ENCODE data around the gene TBC1D10B. TPM values are rescaled to one million over a fixed set of nuclear protein-coding genes. Genes with fewer than 3 reads are reported as not detected.
A peak's percentile ranks its signal among the peaks of the same experiment; 100 is the strongest.

TBC1D10B gene
- total and polyA plus RNA-seq, 4 experiments from 2014 or later = 8.5 to 55.3 (median 31.6) TPM

DNA sequence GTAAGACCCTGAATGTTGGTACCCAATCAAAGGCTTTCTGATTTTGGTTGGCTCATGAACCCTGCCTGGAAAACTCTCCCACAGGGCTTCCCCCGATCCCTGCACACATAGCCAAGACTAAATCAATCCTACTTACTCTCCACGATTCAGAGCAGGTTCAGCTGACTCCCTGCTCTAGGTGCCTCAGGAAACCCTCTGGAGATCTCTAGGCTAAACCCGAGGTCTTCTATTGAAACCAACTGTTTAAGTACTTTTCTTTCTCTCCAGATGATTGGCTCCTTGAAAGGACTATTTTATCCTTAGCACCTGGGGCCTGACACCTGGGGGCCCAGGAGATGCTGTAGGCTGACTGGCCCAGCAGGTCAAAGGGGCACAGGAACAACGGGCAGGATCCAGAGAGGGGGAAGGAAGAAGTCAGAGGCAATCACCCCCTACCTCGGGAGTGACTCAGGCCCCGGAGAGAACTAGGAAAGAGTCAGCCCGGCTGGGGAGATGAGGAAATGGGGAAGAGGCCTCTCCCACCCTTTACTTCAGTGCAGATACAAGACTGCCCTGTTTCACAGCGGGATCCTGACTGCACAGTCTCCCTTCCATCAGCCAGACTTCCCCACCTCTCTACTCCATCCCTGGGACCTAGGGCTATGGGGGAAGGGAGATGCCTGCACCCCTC is 2.0 kb downstream of the TBC1D10B start:
- Histone ChIP-seq H3K4me3 (ENCODE audit: low read length in 2 of 2) (peak overlapping the region; percentile 67 to 88), H3K4me1 (ENCODE audit: insufficient read depth, low read length) (peaks cover 43% of the 10 kb centered on the region), H3K27me3 (ENCODE audit: insufficient read depth, low read length) (no peaks in the 10 kb centered on the region), H3K27ac (ENCODE audit: low read depth, low read length) (peak overlapping the region; percentile 72), H3K36me3 (ENCODE audit: insufficient read depth, low read length) (peaks cover 20% of the 10 kb centered on the region), H3K9me3 (ENCODE audit: control insufficient read depth in 1 of 2, low read length in 2 of 2) (no peaks in the 10 kb centered on the region)
- peak overlapping the region; percentile 87 to 94 (median 90) for H3K4me3 Mint-ChIP-seq
- no peaks in the 10 kb centered on the region for H3K9me3 Mint-ChIP-seq
- peaks cover 0 to 2% of the 10 kb centered on the region in 2 donors for H3K27me3 Mint-ChIP-seq
- POLR2A ChIA-PET (ENCODE audit: partially characterized antibody) = interaction anchor here (0.6 to 12.9 kb wide), 11 partner anchors 11 to 277 kb away, joined by 3 to 224 read pairs (median 14); partner anchors contain the start of genes CD2BP2, DCTPP1, SEPTIN1 and TBX6
- peaks cover 11 to 37% of the 10 kb centered on the region in 2 donors for H3K36me3 Mint-ChIP-seq
- CTCF ChIA-PET (ENCODE audit: partially characterized antibody) = interaction anchor here (0.7 to 2.1 kb wide), 3 partner anchors 9 to 15 kb away, joined by 3 to 4 read pairs (median 3); no protein-coding TSS in a partner anchor
- DNase-seq = no peak
- peak overlapping the region; percentile 70 to 91 (median 83) for H3K27ac Mint-ChIP-seq
- intact Hi-C loops (cut with micrococcal nuclease) = no loop called here
- peaks cover 43 to 72% (median 53%) of the 10 kb centered on the region in 4 donors for H3K4me1 Mint-ChIP-seq

DNA sequence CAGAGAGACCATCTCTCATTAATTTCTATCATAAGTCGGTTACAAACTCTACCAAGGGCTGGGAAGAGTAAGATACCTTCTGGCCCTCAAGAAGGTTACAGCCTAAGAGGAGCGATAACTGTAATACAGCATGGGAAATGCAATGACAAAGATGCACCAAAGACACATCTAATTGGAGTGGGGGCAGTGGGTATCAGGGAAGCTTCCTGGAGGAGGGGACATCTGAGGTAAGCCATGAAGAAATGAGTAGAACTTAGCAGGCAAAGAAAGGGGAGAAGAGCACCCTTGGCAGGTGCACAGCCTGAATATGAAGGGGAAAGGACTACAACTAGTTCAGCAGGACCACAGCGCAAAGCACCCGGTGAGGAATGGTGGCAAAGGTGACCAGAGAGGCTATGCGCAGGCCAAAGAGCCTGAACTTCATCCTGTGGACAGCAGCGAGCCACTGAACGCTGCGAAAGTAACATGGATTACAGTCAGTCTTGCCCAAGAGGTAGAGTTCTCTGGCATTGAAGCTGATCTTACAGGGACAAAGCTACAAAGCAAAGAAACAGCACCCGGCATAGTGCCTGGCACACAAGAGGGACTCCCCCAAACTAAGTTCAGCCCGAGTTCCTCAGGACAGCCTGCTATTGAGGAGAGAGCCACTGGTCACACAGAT is 2.8 kb downstream of the TBC1D10B start:
- Mint-ChIP-seq H3K27ac (peak overlapping the region; percentile 58 to 91 (median 83)), H3K9me3 (no peaks in the 10 kb centered on the region), H3K27me3 (peaks cover 0 to 2% of the 10 kb centered on the region in 2 donors), H3K4me3 (peak overlapping the region; percentile 87 to 94 (median 90)), H3K4me1 (peaks cover 44 to 71% (median 53%) of the 10 kb centered on the region in 4 donors), H3K36me3 (peaks cover 16 to 43% of the 10 kb centered on the region in 2 donors)
- Histone ChIP-seq H3K36me3 (ENCODE audit: insufficient read depth, low read length) (peaks cover 24% of the 10 kb centered on the region), H3K9me3 (ENCODE audit: control insufficient read depth in 1 of 2, low read length in 2 of 2) (no peaks in the 10 kb centered on the region), H3K27ac (ENCODE audit: low read depth, low read length) (peak overlapping the region; percentile 72), H3K4me3 (ENCODE audit: low read length in 2 of 2) (peak overlapping the region; percentile 21 to 67), H3K4me1 (ENCODE audit: insufficient read depth, low read length) (peaks cover 42% of the 10 kb centered on the region), H3K27me3 (ENCODE audit: insufficient read depth, low read length) (no peaks in the 10 kb centered on the region)
- POLR2A ChIA-PET (ENCODE audit: partially characterized antibody) = interaction anchor here (1.0 to 12.9 kb wide), 5 partner anchors 10 to 248 kb away, joined by 3 to 224 read pairs (median 5); partner anchors contain the start of genes CD2BP2, SEPTIN1 and ZNF771
- CTCF ChIA-PET (ENCODE audit: partially characterized antibody) = interaction anchor here (2.1 kb wide), 1 partner anchor 16 kb away, joined by 4 read pairs; no protein-coding TSS in a partner anchor
- no peak for DNase-seq
- intact Hi-C loops (cut with micrococcal nuclease) = no loop called here

DNA sequence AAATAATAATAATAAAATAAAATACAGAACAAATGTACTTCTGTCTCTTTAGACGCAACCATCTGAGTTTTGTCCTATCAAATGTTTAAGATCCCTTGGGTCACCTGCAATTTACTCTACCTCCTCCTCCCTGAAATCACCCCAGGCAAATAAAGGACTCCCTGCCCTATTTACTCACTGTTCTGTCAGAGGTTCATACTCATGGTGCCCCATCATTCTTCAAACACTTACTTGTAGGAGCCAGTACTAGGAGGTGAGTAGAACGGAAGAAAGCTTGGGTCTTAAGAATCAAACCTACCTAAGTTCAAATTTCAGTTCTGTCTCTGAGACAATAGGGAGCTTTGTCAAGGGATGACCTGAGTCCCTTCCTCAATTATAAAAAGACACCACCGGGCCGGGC is 3.8 kb downstream of the TBC1D10B start:
- H3K27ac Mint-ChIP-seq = peak overlapping the region in 4 of 7 donors; percentile 1 to 88 (median 52)
- POLR2A ChIA-PET (ENCODE audit: partially characterized antibody) = interaction anchor here (0.6 to 12.9 kb wide), 4 partner anchors 9 to 101 kb away, joined by 3 to 224 read pairs (median 5); partner anchors contain the start of gene SEPTIN1
- Histone ChIP-seq H3K4me1 (ENCODE audit: insufficient read depth, low read length) (peaks cover 33% of the 10 kb centered on the region), H3K9me3 (ENCODE audit: control insufficient read depth in 1 of 2, low read length in 2 of 2) (no peaks in the 10 kb centered on the region), H3K4me3 (ENCODE audit: low read length in 2 of 2) (no peak overlapping the region), H3K27ac (ENCODE audit: low read depth, low read length) (no peak overlapping the region), H3K27me3 (ENCODE audit: insufficient read depth, low read length) (no peaks in the 10 kb centered on the region), H3K36me3 (ENCODE audit: insufficient read depth, low read length) (peaks cover 28% of the 10 kb centered on the region)
- intact Hi-C loops (cut with micrococcal nuclease) = no loop called here
- peak overlapping the region in 5 of 8 donors; percentile 8 to 94 (median 89) for H3K4me3 Mint-ChIP-seq
- H3K27me3 Mint-ChIP-seq = peaks cover 0 to 2% of the 10 kb centered on the region in 2 donors
- no peaks in the 10 kb centered on the region for H3K9me3 Mint-ChIP-seq
- DNase-seq = no peak
- peaks cover 20 to 46% of the 10 kb centered on the region in 2 donors for H3K36me3 Mint-ChIP-seq
- peaks cover 39 to 63% (median 47%) of the 10 kb centered on the region in 4 donors for H3K4me1 Mint-ChIP-seq
- CTCF ChIA-PET (ENCODE audit: partially characterized antibody) = interaction anchor here (2.1 kb wide), 1 partner anchor 17 kb away, joined by 4 read pairs; no protein-coding TSS in a partner anchor

DNA sequence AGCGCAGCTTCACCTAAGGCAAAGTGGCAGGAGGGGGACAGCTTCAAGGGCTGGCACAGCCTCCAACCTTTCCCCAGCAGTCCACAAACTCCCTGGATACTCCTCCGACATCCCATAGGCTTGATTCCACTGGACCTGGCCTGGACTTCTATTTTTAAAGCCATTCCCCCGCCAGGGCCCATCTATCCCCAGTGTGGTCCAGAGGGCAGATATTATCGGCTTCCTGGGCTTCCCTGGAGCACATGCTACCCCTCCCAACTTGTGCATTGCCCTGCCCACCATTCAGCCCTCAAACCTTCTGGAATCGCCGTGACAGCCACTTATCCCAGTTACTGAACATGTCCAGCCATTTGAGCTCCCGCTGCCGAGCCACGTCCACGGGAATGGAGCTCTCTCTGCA is 5.1 kb downstream of the TBC1D10B start:
- H3K4me3 Mint-ChIP-seq = no peak overlapping the region
- CTCF ChIA-PET (ENCODE audit: partially characterized antibody) = interaction anchor here (1.6 kb wide), 1 partner anchor 11 kb away, joined by 3 read pairs; no protein-coding TSS in a partner anchor
- no peak for DNase-seq
- H3K27me3 Mint-ChIP-seq = no peaks in the 10 kb centered on the region
- Histone ChIP-seq H3K4me3 (ENCODE audit: low read length in 2 of 2) (no peak overlapping the region), H3K36me3 (ENCODE audit: insufficient read depth, low read length) (peaks cover 35% of the 10 kb centered on the region), H3K27me3 (ENCODE audit: insufficient read depth, low read length) (no peaks in the 10 kb centered on the region), H3K4me1 (ENCODE audit: insufficient read depth, low read length) (peaks cover 27% of the 10 kb centered on the region), H3K27ac (ENCODE audit: low read depth, low read length) (no peak overlapping the region), H3K9me3 (ENCODE audit: control insufficient read depth in 1 of 2, low read length in 2 of 2) (no peaks in the 10 kb centered on the region)
- H3K27ac Mint-ChIP-seq = peak overlapping the region in 1 of 7 donors; percentile 11
- peaks cover 23 to 50% of the 10 kb centered on the region in 2 donors for H3K36me3 Mint-ChIP-seq
- H3K4me1 Mint-ChIP-seq = peaks cover 32 to 51% (median 38%) of the 10 kb centered on the region in 4 donors
- POLR2A ChIA-PET (ENCODE audit: partially characterized antibody) = interaction anchor here (1.7 to 12.9 kb wide), 2 partner anchors 10 to 16 kb away, joined by 7 to 224 read pairs; partner anchors contain the start of genes CD2BP2 and SEPTIN1
- intact Hi-C loops (cut with micrococcal nuclease) = no loop called here
- H3K9me3 Mint-ChIP-seq = no peaks in the 10 kb centered on the region

DNA sequence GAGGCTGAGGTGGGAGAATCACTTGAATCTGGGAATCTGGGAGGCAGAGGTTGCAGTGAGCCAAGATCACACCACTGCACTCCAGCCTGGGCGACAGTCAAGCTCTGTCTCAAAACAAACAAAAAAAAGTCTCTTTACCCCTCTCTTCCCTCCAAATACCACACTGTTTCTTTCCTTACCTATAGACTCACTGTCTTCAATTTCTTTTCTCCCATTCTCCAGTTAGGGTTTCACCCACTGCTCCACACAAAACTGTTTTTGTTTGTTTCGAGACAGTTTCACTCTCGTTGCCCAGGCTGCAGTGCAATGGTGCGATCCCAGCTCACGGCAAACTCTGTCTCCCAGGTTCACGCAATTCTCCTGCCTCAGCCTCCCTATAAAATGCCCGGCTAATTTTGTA is 9.1 kb downstream of the TBC1D10B start:
- Histone ChIP-seq H3K36me3 (ENCODE audit: insufficient read depth, low read length) (peaks cover 50% of the 10 kb centered on the region), H3K9me3 (ENCODE audit: control insufficient read depth in 1 of 2, low read length in 2 of 2) (no peaks in the 10 kb centered on the region), H3K27ac (ENCODE audit: low read depth, low read length) (no peak overlapping the region), H3K27me3 (ENCODE audit: insufficient read depth, low read length) (no peaks in the 10 kb centered on the region), H3K4me1 (ENCODE audit: insufficient read depth, low read length) (peaks cover 6% of the 10 kb centered on the region), H3K4me3 (ENCODE audit: low read length in 2 of 2) (no peak overlapping the region)
- no peak for DNase-seq
- POLR2A ChIA-PET (ENCODE audit: partially characterized antibody) = interaction anchor here (0.6 kb wide), 1 partner anchor 173 kb away, joined by 3 read pairs; the partner anchor contains the start of gene ZNF747
- intact Hi-C loops (cut with micrococcal nuclease) = no loop called here
- Mint-ChIP-seq H3K27me3 (no peaks in the 10 kb centered on the region), H3K4me1 (peaks cover 10 to 32% (median 16%) of the 10 kb centered on the region in 4 donors), H3K4me3 (no peak overlapping the region), H3K36me3 (peaks cover 26 to 62% of the 10 kb centered on the region in 2 donors), H3K27ac (peak overlapping the region in 2 of 7 donors; percentile 26 to 59), H3K9me3 (no peaks in the 10 kb centered on the region)
- CTCF ChIA-PET (ENCODE audit: partially characterized antibody) = no interaction called here

DNA sequence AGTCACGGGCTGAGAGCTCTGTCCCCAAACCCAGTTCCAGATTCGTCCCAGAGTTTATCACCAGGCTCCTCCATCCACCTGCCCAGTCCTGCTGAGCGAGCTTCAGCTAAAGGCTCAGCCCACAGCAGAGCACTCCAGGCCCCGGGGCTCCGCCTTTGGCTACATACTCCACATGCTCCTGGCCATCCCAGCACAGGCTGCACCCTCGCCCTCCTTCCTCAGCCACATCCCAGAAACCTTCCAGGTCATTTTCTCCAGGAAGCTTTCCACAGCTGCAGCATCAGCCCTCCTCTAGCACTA is 10.5 kb downstream of the TBC1D10B start:
- no peaks in the 10 kb centered on the region for H3K27me3 ChIP-seq (ENCODE audit: insufficient read depth, low read length)
- H3K4me3 Mint-ChIP-seq = no peak overlapping the region
- H3K27me3 Mint-ChIP-seq = no peaks in the 10 kb centered on the region
- no peak overlapping the region for H3K4me3 ChIP-seq (ENCODE audit: low read length in 2 of 2)
- H3K36me3 Mint-ChIP-seq = peaks cover 26 to 59% of the 10 kb centered on the region in 2 donors
- H3K27ac Mint-ChIP-seq = peak overlapping the region in 2 of 7 donors; percentile 51 to 66
- peaks cover 16% of the 10 kb centered on the region for H3K4me1 ChIP-seq (ENCODE audit: insufficient read depth, low read length)
- H3K36me3 ChIP-seq (ENCODE audit: insufficient read depth, low read length) = peaks cover 38% of the 10 kb centered on the region
- intact Hi-C loops (cut with micrococcal nuclease) = no loop called here
- peaks cover 14 to 35% (median 20%) of the 10 kb centered on the region in 4 donors for H3K4me1 Mint-ChIP-seq
- no peak overlapping the region for H3K27ac ChIP-seq (ENCODE audit: low read depth, low read length)
- CTCF ChIA-PET (ENCODE audit: partially characterized antibody) = interaction anchor here (0.8 kb wide), 1 partner anchor 10 kb away, joined by 3 read pairs; no protein-coding TSS in a partner anchor
- H3K9me3 Mint-ChIP-seq = no peaks in the 10 kb centered on the region
- DNase-seq = no peak
- H3K9me3 ChIP-seq (ENCODE audit: control insufficient read depth in 1 of 2, low read length in 2 of 2) = no peaks in the 10 kb centered on the region
- POLR2A ChIA-PET (ENCODE audit: partially characterized antibody) = interaction anchor here (0.9 to 6.7 kb wide), 2 partner anchors 10 to 268 kb away, joined by 3 to 59 read pairs; partner anchors contain the start of genes TBC1D10B and TBX6

Data from CD4-positive, alpha-beta memory T cell (primary cell).